GM12891 (cell line): ENCODE data around the gene SWAP70.

ENCODE experiments used
- DNase-seq: peaks from one replicate; pipeline ENCODE4 v3.0.0; 2011; ENCODE audit warnings: low spot score; ENCODE audit not compliant: insufficient read length
- FAIRE-seq: peaks from 2 replicates; lab custom pipeline; 2011; peaks lifted over from hg19 to GRCh38; lab: Jason Lieb, UNC
- PAX5 ChIP-seq: IDR thresholded peaks from 2 replicates; pipeline ENCODE4 v1.6.1; 2011; ENCODE audit warnings: low read length, moderate library complexity, mild to moderate bottlenecking; ENCODE audit not compliant: insufficient read depth, severe bottlenecking
- POLR2A ChIP-seq: IDR thresholded peaks from 2 replicates; pipeline ENCODE4 v1.6.1; 2011; ENCODE audit warnings: low read depth, low read length, control low read depth
- POLR2AphosphoS5 ChIP-seq: IDR thresholded peaks from 2 replicates; pipeline ENCODE4 v1.6.1; 2011; ENCODE audit warnings: low read depth, low read length, control low read depth
- POU2F2 ChIP-seq: IDR thresholded peaks from 2 replicates; pipeline ENCODE4 v1.6.1; 2011; ENCODE audit warnings: low read depth, mild to moderate bottlenecking, control low read depth, low read length, moderate library complexity
- SPI1 ChIP-seq: IDR thresholded peaks from 2 replicates; pipeline ENCODE4 v1.6.1; 2011; ENCODE audit warnings: low read depth, low read length, control low read depth
- TAF1 ChIP-seq: IDR thresholded peaks from 2 replicates; pipeline ENCODE4 v1.6.1; 2011; ENCODE audit warnings: low read depth, low read length, control low read depth

Gene SWAP70

GRCh38 chr11:9796854-9797253 is 133.0 kb downstream of the SWAP70 start:
- DNase-seq = no peak
- FAIRE-seq = no peak
- TF ChIP-seq PAX5 (no peak), POLR2A (no peak), POLR2AphosphoS5 (no peak), SPI1 (no peak), TAF1 (no peak), POU2F2 (no peak)

GRCh38 chr11:9797300-9797699 is 133.4 kb downstream of the SWAP70 start:
- TF ChIP-seq TAF1 = no peak
- TF ChIP-seq POU2F2 = no peak
- TF ChIP-seq PAX5 = no peak
- TF ChIP-seq POLR2AphosphoS5 = no peak
- no peak for TF ChIP-seq POLR2A
- TF ChIP-seq SPI1 = no peak
- FAIRE-seq = no peak

GRCh38 chr11:9799886-9800285 is 136.0 kb downstream of the SWAP70 start:
- FAIRE-seq (no peak), DNase-seq (no peak)
- TF ChIP-seq SPI1 = no peak
- TF ChIP-seq TAF1 = no peak
- no peak for TF ChIP-seq POU2F2
- TF ChIP-seq POLR2AphosphoS5 = no peak
- no peak for TF ChIP-seq POLR2A
- no peak for TF ChIP-seq PAX5

More at GRCh38 chr11:9797300-9797699, 133.4 kb downstream of the SWAP70 start:
- DNase-seq = no peak

GRCh38 chr11:9802291-9802861 is 138.5 kb downstream of the SWAP70 start:
- FAIRE-seq = no peak
- TF ChIP-seq SPI1 = no peak
- TF ChIP-seq POLR2AphosphoS5 = no peak
- no peak for TF ChIP-seq TAF1
- no peak for TF ChIP-seq PAX5
- TF ChIP-seq POU2F2 = no peak
- no peak for TF ChIP-seq POLR2A
- DNase-seq = no peak
